Activated T-cell treated with anti-CD3 and anti-CD28 coated beads, Interleukin-2, amount 50 U/mL, for 1 hour (primary cell): ENCODE data around the gene NCF4.

ENCODE experiments used
- DNase-seq: peaks from one replicate; pipeline ENCODE4 v3.0.0-alpha.2; 2020

NCF4 gene

GRCh38 chr22:36924151-36924698 is 63.4 kb downstream of the NCF4 start:
- no peak for DNase-seq

GRCh38 chr22:36925388-36926290 is 64.8 kb downstream of the NCF4 start:
- no peak for DNase-seq

DNA sequence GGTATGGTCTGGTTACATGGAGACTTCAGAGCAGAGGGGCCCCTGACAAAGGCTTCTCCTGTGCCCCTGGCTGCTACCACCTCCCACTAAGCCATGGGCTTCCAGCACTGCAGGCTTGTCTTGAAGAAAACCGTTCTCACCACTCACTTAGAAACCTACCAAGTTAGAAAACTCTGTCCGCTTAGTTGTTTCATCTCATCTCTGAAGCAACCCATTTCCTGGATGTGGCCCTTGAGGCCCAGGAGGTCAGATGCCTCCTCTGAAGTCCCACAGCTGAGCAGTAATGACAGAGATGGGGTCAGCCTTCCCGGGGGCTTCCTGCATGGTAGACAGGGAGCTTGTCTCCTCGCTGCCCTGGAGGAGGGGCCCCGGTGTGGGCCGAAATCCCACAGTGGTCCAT is 65.5 kb downstream of the NCF4 start:
- DNase-seq: no peak

- DNase-seq: no peak
Observed at GRCh38 chr22:36926721-36927435, 66.1 kb downstream of the NCF4 start.
